ENCODE results near the gene CIT.

DNA sequence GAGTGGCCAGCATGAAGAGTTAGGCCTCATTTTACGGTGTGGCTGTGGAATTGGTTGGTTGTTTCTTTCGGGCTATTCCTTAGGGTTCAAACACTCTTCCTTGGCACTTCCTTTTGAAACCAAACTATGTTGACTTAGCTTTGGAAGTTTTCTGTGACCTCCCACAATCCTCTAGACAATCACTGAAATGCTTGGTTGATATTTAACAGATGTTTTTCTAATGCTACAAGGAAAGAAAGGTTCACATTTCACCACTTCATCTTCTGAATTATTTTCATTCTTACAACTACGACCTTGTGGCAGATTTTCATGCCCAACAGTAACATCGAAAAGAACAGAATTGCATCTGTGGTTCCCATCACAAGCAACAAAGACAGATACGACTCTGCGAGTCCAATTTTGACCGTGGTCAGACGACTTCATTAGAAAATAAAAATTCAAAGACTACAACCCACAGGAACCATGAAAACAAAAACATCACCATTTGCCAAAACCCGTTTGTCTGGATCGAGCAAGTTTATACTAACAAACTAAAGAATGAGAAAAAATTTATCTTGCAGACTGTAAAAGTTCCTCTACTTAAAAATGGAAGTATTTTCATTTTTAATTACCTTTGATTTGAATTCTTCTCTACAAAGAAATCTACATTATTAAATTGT is 192.3 kb downstream of the CIT start:
- TF ChIP-seq CTCF (IDR thresholded peaks at IDR 0.05) (no peak), POLR2A (IDR thresholded peaks at IDR 0.05) (no peak)

Measured in vagina (tissue), 2 donors.